ENCODE data around the gene SH3BP4.

The SH3BP4 gene

DNA sequence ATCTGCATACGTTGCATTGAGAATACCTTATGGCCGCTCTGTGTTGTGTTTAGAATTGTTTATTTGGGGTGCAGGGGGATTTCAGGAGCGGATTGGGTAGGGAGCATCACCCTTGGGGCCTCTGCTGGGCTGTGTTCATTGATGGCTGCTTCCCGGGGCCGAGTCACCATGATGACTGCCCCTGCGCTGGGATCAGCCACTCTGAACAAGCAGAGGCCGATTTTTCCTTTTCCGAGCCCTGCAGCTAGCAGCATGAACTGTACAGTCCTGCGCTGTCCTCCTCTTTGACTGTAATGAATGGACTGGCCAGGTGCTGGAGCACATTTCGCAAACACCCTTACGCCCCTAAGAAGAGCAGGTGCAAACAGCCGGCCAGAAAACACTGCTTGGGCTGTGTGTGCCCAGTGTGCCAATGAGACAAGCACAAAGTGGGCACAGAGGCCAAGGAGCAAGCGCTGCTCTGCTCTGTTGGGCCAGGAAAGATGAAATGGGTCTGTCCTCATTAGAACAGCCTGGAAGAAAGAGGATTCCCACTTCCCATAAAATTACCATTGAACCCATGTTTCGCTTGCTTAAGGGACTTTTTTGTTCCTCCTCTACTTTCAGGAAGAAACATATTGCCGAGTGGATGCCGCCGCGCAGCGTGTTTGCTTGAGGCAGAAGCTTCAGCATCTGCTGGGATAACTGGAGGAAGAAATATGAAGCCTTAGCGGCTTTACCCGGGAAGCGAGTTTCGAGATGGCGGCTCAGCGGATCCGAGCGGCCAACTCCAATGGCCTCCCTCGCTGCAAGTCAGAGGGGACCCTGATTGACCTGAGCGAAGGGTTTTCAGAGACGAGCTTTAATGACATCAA, 82.7 kb downstream of the SH3BP4 start:
- ATAC-seq (ENCODE audit: insufficient read depth, low read depth) (no peak), DNase-seq (no peak)
- TF ChIP-seq, protein P1, sequence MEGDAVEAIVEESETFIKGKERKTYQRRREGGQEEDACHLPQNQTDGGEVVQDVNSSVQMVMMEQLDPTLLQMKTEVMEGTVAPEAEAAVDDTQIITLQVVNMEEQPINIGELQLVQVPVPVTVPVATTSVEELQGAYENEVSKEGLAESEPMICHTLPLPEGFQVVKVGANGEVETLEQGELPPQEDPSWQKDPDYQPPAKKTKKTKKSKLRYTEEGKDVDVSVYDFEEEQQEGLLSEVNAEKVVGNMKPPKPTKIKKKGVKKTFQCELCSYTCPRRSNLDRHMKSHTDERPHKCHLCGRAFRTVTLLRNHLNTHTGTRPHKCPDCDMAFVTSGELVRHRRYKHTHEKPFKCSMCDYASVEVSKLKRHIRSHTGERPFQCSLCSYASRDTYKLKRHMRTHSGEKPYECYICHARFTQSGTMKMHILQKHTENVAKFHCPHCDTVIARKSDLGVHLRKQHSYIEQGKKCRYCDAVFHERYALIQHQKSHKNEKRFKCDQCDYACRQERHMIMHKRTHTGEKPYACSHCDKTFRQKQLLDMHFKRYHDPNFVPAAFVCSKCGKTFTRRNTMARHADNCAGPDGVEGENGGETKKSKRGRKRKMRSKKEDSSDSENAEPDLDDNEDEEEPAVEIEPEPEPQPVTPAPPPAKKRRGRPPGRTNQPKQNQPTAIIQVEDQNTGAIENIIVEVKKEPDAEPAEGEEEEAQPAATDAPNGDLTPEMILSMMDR (IDR thresholded peaks at IDR 0.05; ENCODE audit: borderline replicate concordance, extremely low read depth, low read length, poor library complexity, severe bottlenecking), result no peak
- TF ChIP-seq EZH2 (IDR thresholded peaks at IDR 0.05; ENCODE audit: borderline replicate concordance, low read depth, low read length, severe bottlenecking), result no peak
- Histone ChIP-seq H3K36me3 (ENCODE audit: insufficient read depth, low read length) (no peaks in the 10 kb centered on the region), H3K9ac (ENCODE audit: low read depth, low read length) (no peak overlapping the region), H2AFZ (ENCODE audit: low read depth, low read length) (no peak overlapping the region), H3K4me1 (ENCODE audit: insufficient read depth, low read length) (no peaks in the 10 kb centered on the region), H3K9me3 (ENCODE audit: insufficient read depth, low read length, severe bottlenecking) (no peaks in the 10 kb centered on the region), H3K4me2 (ENCODE audit: insufficient read depth, low read length) (no peak overlapping the region), H3K4me3 (ENCODE audit: low read depth in 1 of 2, low read length in 2 of 2) (no peak overlapping the region), H4K20me1 (ENCODE audit: insufficient read depth, low read length) (no peaks in the 10 kb centered on the region), H3K79me2 (ENCODE audit: insufficient read depth, low read length) (no peaks in the 10 kb centered on the region), H3K27ac (ENCODE audit: low read length) (no peak overlapping the region), H3K27me3 (ENCODE audit: insufficient read depth, low read length, poor library complexity) (peaks cover 25% of the 10 kb centered on the region)

DNA sequence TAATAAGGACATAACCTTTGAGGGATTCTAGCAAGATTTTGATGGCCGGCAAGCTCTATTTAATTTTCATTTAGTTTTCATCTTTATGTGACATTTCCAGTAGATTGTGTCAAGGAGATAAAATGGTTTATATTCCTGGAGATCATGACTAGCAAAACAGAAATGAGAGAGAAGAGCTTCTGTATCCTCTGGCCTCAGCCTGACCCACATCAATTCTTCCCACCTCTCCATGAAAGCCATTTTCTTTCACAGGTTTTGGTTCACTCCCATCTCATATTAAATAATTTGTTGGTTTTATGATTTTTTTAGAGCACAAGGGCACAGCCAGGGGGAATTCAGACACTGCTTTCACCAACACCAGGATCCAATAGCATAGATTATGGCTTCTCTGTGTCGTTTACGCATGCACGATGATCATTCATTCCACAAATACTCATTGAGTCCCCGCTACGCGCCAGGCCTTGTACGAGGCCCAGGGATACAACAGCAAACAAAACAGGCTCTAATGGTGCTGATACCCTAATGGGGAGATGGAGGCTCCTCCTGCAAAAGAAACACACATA, 85.9 kb downstream of the SH3BP4 start:
- Histone ChIP-seq H3K4me3 (ENCODE audit: low read depth in 1 of 2, low read length in 2 of 2) (no peak overlapping the region), H3K4me1 (ENCODE audit: insufficient read depth, low read length) (no peaks in the 10 kb centered on the region), H3K27ac (ENCODE audit: low read length) (no peak overlapping the region), H3K36me3 (ENCODE audit: insufficient read depth, low read length) (no peaks in the 10 kb centered on the region), H3K4me2 (ENCODE audit: insufficient read depth, low read length) (no peak overlapping the region), H4K20me1 (ENCODE audit: insufficient read depth, low read length) (no peaks in the 10 kb centered on the region; the same call in 1 of the 2 replicates), H3K9ac (ENCODE audit: low read depth, low read length) (no peak overlapping the region), H3K27me3 (ENCODE audit: insufficient read depth, low read length, poor library complexity) (peaks cover 22% of the 10 kb centered on the region), H2AFZ (ENCODE audit: low read depth, low read length) (no peak overlapping the region), H3K79me2 (ENCODE audit: insufficient read depth, low read length) (no peaks in the 10 kb centered on the region), H3K9me3 (ENCODE audit: insufficient read depth, low read length, severe bottlenecking) (no peaks in the 10 kb centered on the region)
- no peak for TF ChIP-seq EZH2 (IDR thresholded peaks at IDR 0.05; ENCODE audit: borderline replicate concordance, low read depth, low read length, severe bottlenecking)
- TF ChIP-seq, protein P1 (IDR thresholded peaks at IDR 0.05; ENCODE audit: borderline replicate concordance, extremely low read depth, low read length, poor library complexity, severe bottlenecking), result no peak
- no peak for ATAC-seq (ENCODE audit: insufficient read depth, low read depth)
- DNase-seq, result no peak

DNA sequence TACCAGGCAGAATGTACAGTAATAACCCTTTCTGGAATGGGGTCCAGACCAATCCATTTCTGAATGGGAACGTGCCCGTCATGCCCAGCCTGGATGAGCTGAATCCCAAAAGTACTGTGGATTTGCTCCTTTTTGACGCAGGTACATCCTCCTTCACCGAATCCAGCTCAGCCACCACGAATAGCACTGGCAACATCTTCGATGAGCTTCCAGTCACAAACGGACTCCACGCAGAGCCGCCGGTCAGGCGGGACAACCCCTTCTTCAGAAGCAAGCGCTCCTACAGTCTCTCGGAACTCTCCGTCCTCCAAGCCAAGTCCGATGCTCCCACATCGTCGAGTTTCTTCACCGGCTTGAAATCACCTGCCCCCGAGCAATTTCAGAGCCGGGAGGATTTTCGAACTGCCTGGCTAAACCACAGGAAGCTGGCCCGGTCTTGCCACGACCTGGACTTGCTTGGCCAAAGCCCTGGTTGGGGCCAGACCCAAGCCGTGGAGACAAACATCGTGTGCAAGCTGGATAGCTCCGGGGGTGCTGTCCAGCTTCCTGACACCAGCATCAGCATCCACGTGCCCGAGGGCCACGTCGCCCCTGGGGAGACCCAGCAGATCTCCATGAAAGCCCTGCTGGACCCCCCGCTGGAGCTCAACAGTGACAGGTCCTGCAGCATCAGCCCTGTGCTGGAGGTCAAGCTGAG, 89.6 kb downstream of the SH3BP4 start:
- Histone ChIP-seq H3K9ac (ENCODE audit: low read depth, low read length) (no peak overlapping the region), H4K20me1 (ENCODE audit: insufficient read depth, low read length) (no peaks in the 10 kb centered on the region; the same call in 1 of the 2 replicates), H3K4me3 (ENCODE audit: low read depth in 1 of 2, low read length in 2 of 2) (no peak overlapping the region), H3K9me3 (ENCODE audit: insufficient read depth, low read length, severe bottlenecking) (no peaks in the 10 kb centered on the region), H3K4me1 (ENCODE audit: insufficient read depth, low read length) (no peaks in the 10 kb centered on the region), H3K36me3 (ENCODE audit: insufficient read depth, low read length) (no peaks in the 10 kb centered on the region), H3K4me2 (ENCODE audit: insufficient read depth, low read length) (no peak overlapping the region), H3K27me3 (ENCODE audit: insufficient read depth, low read length, poor library complexity) (peaks cover 2% of the 10 kb centered on the region), H2AFZ (ENCODE audit: low read depth, low read length) (no peak overlapping the region), H3K27ac (ENCODE audit: low read length) (no peak overlapping the region), H3K79me2 (ENCODE audit: insufficient read depth, low read length) (no peaks in the 10 kb centered on the region)
- no peak for TF ChIP-seq EZH2 (IDR thresholded peaks at IDR 0.05; ENCODE audit: borderline replicate concordance, low read depth, low read length, severe bottlenecking)
- TF ChIP-seq, protein P1 (IDR thresholded peaks at IDR 0.05; ENCODE audit: borderline replicate concordance, extremely low read depth, low read length, poor library complexity, severe bottlenecking), result no peak
- no peak for ATAC-seq (ENCODE audit: insufficient read depth, low read depth)
- no peak for DNase-seq

Measured in DND-41 (cell line).